GM12873 (cell line): ENCODE data around the gene NINJ2.

Experiments
- TF ChIP-seq, protein P1 (sequence below): IDR thresholded peaks from 2 replicates; pipeline ENCODE4 v1.5.1; 2012; ENCODE audit warnings: low read depth, mild to moderate bottlenecking, moderate library complexity, low read length, control low read depth; ENCODE audit not compliant: insufficient read depth; ENCODE audit errors: missing control alignments

Gene NINJ2

DNA sequence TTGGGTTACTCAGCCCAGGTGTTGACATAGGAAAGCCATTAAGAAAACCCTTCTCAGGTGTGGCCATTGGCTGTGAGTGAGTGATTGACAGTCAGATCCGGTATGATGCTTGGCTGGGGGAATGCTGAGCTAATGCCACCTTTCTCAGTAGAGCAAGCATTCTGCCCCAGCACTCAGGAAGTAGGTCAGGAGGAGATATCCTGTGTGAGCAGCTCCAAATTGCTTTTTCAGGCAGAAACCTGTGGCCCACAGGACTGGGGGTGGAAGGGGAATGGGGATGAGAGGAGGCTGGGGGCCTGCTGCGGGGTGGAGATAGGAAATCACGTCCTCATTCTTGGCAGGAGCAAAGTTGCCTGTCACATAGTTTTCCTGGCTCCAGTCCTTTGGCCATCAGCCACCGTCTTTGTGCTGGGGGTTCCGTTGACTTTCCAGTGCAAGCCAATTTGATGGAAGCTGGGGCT lies 55.7 kb downstream of the NINJ2 start:
- TF ChIP-seq, protein P1, sequence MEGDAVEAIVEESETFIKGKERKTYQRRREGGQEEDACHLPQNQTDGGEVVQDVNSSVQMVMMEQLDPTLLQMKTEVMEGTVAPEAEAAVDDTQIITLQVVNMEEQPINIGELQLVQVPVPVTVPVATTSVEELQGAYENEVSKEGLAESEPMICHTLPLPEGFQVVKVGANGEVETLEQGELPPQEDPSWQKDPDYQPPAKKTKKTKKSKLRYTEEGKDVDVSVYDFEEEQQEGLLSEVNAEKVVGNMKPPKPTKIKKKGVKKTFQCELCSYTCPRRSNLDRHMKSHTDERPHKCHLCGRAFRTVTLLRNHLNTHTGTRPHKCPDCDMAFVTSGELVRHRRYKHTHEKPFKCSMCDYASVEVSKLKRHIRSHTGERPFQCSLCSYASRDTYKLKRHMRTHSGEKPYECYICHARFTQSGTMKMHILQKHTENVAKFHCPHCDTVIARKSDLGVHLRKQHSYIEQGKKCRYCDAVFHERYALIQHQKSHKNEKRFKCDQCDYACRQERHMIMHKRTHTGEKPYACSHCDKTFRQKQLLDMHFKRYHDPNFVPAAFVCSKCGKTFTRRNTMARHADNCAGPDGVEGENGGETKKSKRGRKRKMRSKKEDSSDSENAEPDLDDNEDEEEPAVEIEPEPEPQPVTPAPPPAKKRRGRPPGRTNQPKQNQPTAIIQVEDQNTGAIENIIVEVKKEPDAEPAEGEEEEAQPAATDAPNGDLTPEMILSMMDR = no peak

DNA sequence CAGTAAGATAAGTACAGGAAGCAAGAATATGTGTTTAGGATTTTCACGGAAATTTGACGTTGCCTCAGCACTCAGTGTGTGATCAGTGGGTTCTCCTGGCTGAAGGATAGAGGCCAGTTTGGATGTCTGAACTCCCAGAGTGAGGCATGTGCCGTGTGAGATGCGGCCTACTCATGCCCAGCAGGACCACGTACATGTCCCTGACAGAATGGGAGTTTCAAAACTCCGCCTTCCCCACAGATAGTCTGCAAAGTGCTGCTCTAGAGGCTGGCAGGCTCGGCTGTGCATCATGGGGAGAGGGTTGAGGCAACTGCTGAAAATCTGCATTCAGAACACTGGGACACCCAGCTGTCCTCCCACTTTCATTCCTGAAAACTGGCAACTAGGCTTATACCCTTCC lies 58.3 kb downstream of the NINJ2 start:
- TF ChIP-seq, protein P1 = no peak

DNA sequence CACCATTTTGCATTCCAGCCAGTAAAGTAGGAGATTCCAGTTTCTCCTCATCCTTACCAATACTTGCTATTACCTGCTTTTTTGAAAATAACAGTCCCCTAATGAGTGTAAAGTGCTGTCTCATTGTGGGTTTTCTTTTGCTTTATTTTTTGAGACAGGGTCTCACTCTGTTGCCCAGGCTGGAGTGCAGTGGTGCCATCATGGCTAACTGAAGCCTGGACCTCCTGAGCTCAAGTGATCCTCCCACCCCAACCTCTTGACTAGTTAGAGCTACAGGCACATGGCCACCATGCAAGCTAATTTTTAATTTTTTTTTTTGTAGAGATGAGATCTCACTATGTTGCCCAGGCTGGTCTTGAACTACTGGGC lies 60.6 kb downstream of the NINJ2 start:
- TF ChIP-seq, protein P1 = no peak

DNA sequence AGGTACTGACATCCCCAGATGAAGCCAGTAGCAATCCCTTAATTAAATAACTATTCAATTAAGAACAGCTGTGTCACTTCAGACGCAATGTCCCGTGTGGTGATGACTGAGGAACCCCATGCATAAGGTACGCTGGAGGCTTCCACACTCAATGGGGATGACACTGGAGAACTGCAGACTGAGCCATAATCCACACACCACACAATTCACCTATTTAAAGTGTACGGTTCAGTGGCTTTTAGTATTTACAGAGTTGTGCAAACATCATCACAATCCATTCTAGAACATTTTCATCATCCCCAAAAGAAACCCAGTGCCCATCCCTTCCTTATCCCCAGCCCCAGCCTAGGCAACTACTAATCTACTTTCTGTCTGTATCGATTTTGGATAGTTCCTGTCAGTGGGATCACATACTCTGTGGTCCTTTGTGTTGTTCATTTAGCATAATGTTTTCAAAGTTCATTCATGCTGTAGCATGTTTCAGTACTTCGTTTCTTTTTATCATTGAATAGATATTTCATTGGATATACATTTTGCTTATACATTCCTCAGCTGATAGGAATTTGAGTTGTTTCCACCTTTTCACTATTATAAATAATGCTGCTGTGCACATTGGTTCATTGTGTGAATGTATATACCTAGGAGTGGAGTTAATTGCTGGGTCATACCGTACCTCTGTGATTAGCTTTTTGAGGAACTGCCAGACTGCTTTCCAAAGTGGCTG lies 61.1 kb downstream of the NINJ2 start:
- TF ChIP-seq, protein P1 = no peak

DNA sequence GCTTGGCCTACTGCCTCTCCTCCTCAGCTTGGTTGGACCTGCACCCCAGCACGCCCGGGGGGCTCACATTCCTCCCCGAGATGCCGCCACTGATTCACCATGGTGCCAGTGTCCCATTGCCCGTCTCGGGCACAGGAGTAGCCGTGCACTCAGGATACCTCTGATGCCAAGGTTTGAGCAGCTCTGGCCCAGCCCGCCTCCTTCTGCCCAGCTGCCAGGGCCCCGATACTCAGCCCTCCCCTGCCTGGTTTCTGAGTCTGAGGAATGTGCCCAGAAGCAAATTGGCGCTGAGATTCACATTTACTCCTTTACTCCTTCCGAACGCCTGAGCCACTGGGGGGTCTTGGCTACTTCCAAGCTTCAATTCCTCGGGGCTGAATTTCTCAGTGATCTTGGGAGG lies 63.5 kb downstream of the NINJ2 start:
- TF ChIP-seq, protein P1 = no peak

DNA sequence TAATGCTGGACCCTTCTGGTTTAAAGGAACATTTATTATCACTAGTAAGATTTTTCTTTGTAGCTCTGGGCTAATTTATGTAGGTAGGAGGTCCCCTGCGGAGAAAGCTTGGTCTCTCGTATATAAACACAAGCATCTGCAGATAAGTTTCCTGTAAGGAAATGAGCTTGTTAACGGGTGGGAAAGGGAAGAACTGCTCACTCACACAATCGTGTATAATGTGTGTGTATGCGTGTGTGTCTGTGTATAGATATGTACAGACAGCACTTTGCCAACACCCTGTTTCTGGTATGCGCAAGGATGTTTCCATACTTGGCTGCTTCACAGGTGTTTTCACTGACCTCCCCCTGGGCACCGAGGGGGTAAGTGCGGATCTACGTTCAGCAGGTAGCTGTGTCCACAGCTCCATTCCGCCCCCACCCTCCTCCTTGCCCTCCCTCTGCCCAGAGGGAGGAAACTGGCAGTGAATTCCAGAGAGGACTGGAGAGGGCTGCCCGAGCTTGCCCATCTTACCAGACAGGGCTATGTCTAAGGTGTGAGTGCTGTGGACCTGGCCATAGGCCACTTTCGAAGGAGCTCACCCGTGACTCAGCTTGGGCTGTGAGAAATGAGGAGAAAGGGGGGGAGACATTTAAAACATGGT lies 65.2 kb downstream of the NINJ2 start:
- TF ChIP-seq, protein P1 = no peak

DNA sequence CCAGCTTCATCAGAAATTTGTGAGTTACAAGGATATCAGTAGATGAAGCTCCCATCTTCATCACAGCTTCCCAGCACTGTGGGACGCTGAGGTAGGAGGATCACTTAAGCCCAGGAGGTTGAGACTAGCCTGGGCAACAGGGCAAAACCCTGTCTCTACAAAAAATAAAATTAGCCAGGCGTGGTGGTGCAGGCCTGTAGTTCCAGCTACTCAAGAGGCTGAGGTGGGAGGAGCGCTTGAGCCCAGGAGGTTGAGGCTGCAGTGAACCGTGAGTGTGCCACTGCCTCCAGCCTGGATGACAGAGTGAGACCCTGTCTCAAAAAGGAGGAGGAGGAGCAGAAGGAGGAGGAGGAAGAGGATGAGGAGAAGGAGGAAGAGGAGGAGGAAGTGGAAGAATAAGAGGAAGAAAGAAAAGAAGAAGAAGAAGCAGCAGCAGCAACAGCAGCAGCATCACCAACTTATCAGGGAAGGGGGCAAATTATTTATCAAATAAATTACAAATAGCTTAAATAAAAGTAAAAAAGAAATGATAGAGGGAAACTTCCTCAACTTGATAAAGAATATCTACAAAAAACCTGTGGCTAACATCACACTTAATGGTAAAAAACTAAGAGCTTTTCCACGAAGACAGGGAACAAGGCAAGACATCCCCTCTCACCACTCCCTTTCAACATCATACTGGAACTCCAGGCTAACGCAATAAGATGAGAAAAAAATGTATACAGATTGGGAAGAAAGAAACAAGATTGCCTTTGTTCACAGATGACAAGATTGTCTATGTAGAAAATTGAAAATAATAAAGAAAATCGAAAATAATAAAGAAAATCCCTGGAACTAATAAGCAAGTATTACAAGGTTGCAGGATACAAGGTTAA lies 69.6 kb downstream of the NINJ2 start:
- TF ChIP-seq, protein P1 = no peak
